ENCODE data around the gene TUBGCP3. TPM values are rescaled to one million over a fixed set of nuclear protein-coding genes. Genes with fewer than 3 reads are reported as not detected.

TUBGCP3 gene
- total RNA-seq, 4 donors from 2014 or later: 21.9 to 60.9 (median 32.0) TPM

DNA sequence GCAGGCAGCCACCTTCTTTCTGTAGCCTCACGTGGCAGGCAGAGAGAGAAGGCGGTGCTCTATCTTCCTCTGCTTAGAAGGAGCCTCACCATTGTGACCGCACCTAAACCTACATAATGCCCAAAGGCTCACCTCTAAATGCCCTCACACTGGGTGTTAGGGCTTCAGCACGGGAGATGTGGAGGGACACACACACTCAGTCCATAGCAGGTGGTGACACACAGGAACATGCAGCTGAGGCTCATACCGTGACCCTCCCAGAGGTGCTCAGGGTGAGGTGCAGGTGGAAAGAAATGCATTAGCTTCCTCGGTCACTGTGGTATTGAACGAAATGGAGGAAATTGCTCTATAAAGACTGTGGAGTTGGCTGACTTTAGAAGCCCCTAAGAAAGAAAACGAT is 37.7 kb upstream of the TUBGCP3 start:
- no peak for DNase-seq (ENCODE audit: low spot score in 2 of 2)
- no peak overlapping the region for H3K27ac ChIP-seq
- H3K9me3 ChIP-seq: no peaks in the 10 kb centered on the region
- TF ChIP-seq POLR2AphosphoS5 (IDR thresholded peaks at IDR 0.05) (no peak), EP300 (IDR thresholded peaks at IDR 0.05) (no peak), POLR2A (IDR thresholded peaks at IDR 0.05) (no peak)
- TF ChIP-seq, protein P1, sequence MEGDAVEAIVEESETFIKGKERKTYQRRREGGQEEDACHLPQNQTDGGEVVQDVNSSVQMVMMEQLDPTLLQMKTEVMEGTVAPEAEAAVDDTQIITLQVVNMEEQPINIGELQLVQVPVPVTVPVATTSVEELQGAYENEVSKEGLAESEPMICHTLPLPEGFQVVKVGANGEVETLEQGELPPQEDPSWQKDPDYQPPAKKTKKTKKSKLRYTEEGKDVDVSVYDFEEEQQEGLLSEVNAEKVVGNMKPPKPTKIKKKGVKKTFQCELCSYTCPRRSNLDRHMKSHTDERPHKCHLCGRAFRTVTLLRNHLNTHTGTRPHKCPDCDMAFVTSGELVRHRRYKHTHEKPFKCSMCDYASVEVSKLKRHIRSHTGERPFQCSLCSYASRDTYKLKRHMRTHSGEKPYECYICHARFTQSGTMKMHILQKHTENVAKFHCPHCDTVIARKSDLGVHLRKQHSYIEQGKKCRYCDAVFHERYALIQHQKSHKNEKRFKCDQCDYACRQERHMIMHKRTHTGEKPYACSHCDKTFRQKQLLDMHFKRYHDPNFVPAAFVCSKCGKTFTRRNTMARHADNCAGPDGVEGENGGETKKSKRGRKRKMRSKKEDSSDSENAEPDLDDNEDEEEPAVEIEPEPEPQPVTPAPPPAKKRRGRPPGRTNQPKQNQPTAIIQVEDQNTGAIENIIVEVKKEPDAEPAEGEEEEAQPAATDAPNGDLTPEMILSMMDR (IDR thresholded peaks at IDR 0.05): no peak
- WGBS: 87% methylated on average over 8 of the region's 8 CpGs
- no peaks in the 10 kb centered on the region for H3K36me3 ChIP-seq
- H3K4me1 ChIP-seq: no peaks in the 10 kb centered on the region
- peaks cover 23% of the 10 kb centered on the region for H3K27me3 ChIP-seq
- H3K4me3 ChIP-seq: no peak overlapping the region

DNA sequence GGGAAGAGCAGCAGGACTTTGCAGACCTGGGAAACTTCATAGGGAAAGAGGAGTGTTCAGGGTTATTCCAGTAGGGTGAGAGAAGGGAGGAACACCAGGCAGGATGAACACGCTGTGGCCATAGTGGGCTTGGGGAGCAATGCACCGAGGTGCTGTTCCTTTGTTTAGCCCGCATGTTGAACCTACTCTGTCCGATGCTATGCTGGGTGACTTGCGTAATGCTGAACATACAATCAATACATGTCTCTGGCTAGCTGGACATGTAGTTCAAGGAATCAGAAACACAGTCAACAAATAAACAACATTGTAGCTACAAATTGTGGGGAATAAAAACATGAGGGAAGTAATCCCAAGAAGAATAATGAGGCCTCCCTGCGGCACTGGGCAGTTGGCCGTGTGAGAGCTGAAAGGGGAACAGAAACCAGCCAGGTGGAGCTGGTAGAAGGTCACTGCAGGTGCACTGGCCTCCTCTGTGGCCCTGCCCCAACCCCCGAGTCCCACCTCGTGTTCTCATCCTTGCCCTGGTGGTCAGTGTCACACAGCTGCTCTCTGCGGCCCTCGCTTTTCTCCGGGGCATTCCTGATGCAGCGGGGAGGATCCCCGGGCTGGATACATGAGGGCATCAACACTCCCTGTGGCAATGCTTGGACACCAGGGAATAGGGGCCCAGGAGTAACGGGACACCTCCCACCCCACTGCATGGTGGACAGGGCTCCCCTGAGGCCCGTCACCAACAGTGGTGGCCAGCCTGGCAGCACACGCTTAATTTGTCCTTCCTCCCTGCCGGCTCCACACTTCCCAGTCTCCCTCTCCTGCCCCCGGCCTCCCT is 36.9 kb upstream of the TUBGCP3 start:
- 89% methylated on average over 19 of the region's 19 CpGs for WGBS
- TF ChIP-seq POLR2AphosphoS5 (IDR thresholded peaks at IDR 0.05): no peak
- TF ChIP-seq EP300 (IDR thresholded peaks at IDR 0.05): no peak
- TF ChIP-seq, protein P1 (IDR thresholded peaks at IDR 0.05): no peak
- TF ChIP-seq POLR2A (IDR thresholded peaks at IDR 0.05): no peak
- Histone ChIP-seq H3K9me3 (no peaks in the 10 kb centered on the region), H3K27me3 (peaks cover 23% of the 10 kb centered on the region), H3K4me3 (no peak overlapping the region), H3K36me3 (no peaks in the 10 kb centered on the region), H3K4me1 (no peaks in the 10 kb centered on the region), H3K27ac (no peak overlapping the region)
- DNase-seq (ENCODE audit: low spot score in 2 of 2): no peak

DNA sequence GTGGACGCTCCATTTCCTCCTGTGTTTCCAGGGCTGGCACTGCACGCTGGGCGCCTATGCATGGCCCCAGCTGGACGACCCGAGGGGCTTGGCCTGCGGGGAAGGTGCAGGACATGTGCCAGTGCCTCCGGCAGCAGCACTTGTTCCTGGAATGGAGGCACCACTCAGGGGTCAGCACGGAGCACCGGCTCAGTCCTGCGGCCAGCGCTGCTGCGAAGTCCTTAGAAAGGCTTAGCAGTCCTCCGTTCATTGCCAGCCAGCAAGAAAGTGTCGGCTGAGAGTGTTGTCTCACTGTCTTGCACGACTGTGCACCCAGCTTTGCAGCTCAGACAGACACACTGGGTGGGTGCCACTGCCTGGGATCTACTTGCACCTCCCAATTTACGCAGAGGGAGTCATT is 36.1 kb upstream of the TUBGCP3 start:
- Histone ChIP-seq H3K27ac (no peak overlapping the region), H3K27me3 (peaks cover 16% of the 10 kb centered on the region), H3K36me3 (no peaks in the 10 kb centered on the region), H3K4me3 (no peak overlapping the region), H3K4me1 (no peaks in the 10 kb centered on the region), H3K9me3 (no peaks in the 10 kb centered on the region)
- WGBS: 85% methylated on average over 8 of the region's 16 CpGs
- TF ChIP-seq POLR2AphosphoS5 (IDR thresholded peaks at IDR 0.05) (no peak), EP300 (IDR thresholded peaks at IDR 0.05) (no peak), POLR2A (IDR thresholded peaks at IDR 0.05) (no peak)
- TF ChIP-seq, protein P1 (IDR thresholded peaks at IDR 0.05): no peak
- no peak for DNase-seq (ENCODE audit: low spot score in 2 of 2)

DNA sequence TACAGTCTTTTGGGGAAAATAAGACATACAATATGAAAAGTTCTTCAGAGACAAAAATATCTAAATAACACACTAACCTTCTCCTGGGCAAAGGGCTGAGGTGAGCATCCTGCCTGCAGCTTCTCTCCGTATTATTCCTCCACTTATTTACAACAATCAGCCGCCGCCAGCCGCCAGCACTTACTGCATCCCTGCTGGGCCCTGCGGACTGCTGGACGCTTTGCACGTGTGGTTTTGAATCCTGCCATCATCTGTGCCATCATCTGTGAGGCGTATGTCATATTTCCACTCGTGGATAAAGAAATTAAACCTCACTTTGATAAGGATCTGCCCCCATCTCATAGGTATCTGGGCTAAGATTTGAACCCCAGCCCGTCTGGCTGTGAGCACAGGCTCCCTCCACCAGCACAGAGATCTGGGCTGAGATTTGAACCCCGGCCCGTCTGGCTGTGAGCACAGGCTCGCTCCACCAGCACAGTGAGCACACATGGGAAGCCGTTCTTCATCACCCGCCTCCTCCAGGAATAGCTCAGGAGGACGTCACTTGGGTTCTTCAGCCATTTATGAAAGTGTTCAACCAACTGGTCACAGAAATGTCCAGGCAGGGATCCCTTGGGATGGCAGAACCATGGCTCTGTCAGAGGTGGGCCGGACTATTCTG is 35.2 kb upstream of the TUBGCP3 start:
- DNase-seq (ENCODE audit: low spot score in 2 of 2): no peak
- WGBS: 75% methylated on average over 15 of the region's 17 CpGs
- TF ChIP-seq EP300 (IDR thresholded peaks at IDR 0.05): no peak
- TF ChIP-seq POLR2AphosphoS5 (IDR thresholded peaks at IDR 0.05): no peak
- TF ChIP-seq, protein P1 (IDR thresholded peaks at IDR 0.05): no peak
- no peak for TF ChIP-seq POLR2A (IDR thresholded peaks at IDR 0.05)
- Histone ChIP-seq H3K9me3 (no peaks in the 10 kb centered on the region), H3K27ac (no peak overlapping the region), H3K4me3 (no peak overlapping the region), H3K4me1 (no peaks in the 10 kb centered on the region), H3K36me3 (no peaks in the 10 kb centered on the region), H3K27me3 (peaks cover 16% of the 10 kb centered on the region)

DNA sequence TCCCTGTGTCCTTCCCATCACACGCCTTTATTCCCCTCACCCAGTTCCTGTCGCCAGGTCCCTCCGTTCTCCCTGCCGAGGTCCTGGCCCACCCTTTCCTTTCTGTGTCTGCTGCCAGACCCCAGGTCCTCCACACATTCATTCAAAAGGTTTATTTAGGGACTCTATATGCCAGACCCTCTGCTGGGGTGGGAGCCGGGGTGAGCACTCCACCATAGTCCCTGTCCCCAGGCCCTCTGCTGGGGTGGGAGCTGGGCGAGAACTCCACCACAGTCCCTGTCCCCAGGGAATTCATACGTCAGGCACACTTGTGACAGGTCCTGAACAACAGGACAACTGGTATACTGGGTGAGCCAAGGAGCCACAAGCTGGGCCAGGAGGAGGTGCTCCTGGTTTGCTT is 34.4 kb upstream of the TUBGCP3 start:
- no peaks in the 10 kb centered on the region for H3K36me3 ChIP-seq
- WGBS: 64% methylated on average over 7 of the region's 7 CpGs
- H3K4me3 ChIP-seq: no peak overlapping the region
- no peaks in the 10 kb centered on the region for H3K4me1 ChIP-seq
- no peaks in the 10 kb centered on the region for H3K9me3 ChIP-seq
- no peak overlapping the region for H3K27ac ChIP-seq
- H3K27me3 ChIP-seq: peaks cover 16% of the 10 kb centered on the region
- TF ChIP-seq POLR2AphosphoS5 (IDR thresholded peaks at IDR 0.05): no peak
- TF ChIP-seq, protein P1 (IDR thresholded peaks at IDR 0.05): no peak
- no peak for DNase-seq (ENCODE audit: low spot score in 2 of 2)
